Mammary epithelial cell (primary cell): Measurements from ENCODE around the gene FRZB.

ENCODE experiments used
- CTCF ChIP-seq, 2 donors: IDR thresholded peaks in 1 of 2; conservative IDR thresholded peaks in 1 of 2; 2 replicates each; pipeline ENCODE4 v1.5.1; 2011 to 2012; ENCODE audit warnings: inconsistent platforms in 2 of 2, low read length in 2 of 2, mild to moderate bottlenecking in 2 of 2, control low read depth in 1 of 2, low read depth in 1 of 2; ENCODE audit not compliant: insufficient read depth in 1 of 2; ENCODE audit errors: extremely low read depth in 1 of 2
- EZH2 ChIP-seq: IDR thresholded peaks from 2 replicates; pipeline ENCODE4 v1.6.1; 2012; ENCODE audit warnings: low read length, inconsistent platforms, borderline replicate concordance

GRCh38 chr2:182890773-182891378 is 24.4 kb upstream of the FRZB start:
- TF ChIP-seq EZH2, result no peak
- no peak for TF ChIP-seq CTCF (conservative IDR thresholded peaks at IDR 0.05 in 1 of 2, IDR thresholded peaks at IDR 0.05 in 1 of 2; ENCODE audit: extremely low read depth in 1 of 2, insufficient read depth in 1 of 2, low read depth in 1 of 2, low read length in 2 of 2)
